H54 (cell line): Measurements from ENCODE around the gene GNB1.

Experiments
- DNase-seq: peaks from one replicate; pipeline ENCODE4 v3.0.0; 2011; ENCODE audit warnings: low spot score, mixed read lengths; ENCODE audit not compliant: insufficient read length
- FAIRE-seq: peaks from 3 replicates; lab custom pipeline; 2011; peaks lifted over from hg19 to GRCh38; lab: Jason Lieb, UNC
- POLR2A ChIP-seq: IDR thresholded peaks from 2 replicates; pipeline ENCODE4 v1.6.1; 2011; ENCODE audit warnings: low read depth, mild to moderate bottlenecking, low read length

Gene GNB1

DNA sequence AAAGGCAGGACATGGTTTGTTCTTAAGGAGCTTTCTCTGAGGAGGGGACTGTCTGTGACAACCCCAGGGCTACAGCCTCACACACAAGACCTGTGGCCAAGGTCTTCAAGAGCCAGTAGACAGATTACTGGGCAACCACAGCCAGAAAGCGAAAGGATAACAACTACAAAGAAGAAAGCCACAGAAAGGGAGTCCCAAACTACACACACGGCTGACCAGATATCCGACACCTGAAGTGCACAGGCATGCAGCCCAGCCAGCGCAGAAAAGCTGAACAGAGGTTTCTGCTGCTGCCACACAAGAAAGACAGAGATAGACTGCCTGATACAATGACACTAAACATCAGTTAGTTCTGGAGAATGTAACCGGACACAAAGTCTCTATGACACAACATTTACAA is 91.2 kb downstream of the GNB1 start:
- no peak for FAIRE-seq
- TF ChIP-seq POLR2A: no peak
- DNase-seq: no peak

DNA sequence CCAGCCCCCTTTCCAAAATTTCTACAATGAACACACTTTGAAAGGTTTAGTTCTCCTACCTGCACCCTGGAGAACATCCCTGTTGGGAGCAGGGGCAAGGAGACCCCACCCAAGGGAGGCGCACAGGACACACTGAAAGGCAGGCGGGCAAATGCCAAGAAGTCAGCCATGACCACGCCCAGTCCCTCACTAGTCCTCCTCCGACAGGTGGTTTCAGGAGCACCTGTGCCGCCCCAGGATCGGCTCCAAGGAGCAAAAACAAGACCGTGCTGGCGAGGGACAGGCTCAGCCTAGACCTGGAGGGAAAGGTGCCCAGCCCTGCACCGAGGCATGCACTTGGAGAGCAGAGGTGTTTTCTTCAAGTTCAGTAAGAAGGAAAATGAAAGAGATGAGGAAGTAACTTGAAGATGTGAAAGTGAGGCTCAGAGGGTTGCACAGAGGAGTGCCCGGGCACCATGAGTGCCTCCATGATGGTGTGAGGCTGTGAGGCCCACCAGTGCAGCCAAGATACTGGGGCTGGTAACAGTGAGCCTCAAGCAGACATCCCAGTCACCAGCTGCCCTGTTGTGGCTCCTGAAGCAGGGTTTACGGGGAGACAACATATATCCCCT is 93.1 kb downstream of the GNB1 start:
- TF ChIP-seq POLR2A: no peak
- FAIRE-seq (no peak), DNase-seq (no peak)

DNA sequence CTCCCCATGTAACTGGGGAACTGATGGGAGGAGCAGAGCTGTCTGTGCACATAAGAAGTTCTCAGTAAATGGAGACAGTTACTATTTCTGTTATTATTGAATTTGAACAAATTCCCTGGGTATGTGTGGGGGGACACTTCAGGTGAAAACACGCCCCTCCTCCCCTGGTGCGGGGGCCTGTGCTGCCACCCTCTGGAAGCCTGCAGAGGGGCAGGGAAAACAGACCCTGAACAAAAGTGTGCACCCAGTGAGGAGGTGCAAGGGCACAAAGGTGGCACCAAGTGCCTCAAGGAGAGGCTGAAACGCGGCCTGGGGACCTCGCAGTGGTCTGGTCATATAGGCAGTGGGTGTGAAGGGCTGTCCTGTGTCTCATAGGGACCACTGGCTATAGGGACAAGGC is 94.4 kb downstream of the GNB1 start:
- DNase-seq (no peak), FAIRE-seq (no peak)
- no peak for TF ChIP-seq POLR2A

DNA sequence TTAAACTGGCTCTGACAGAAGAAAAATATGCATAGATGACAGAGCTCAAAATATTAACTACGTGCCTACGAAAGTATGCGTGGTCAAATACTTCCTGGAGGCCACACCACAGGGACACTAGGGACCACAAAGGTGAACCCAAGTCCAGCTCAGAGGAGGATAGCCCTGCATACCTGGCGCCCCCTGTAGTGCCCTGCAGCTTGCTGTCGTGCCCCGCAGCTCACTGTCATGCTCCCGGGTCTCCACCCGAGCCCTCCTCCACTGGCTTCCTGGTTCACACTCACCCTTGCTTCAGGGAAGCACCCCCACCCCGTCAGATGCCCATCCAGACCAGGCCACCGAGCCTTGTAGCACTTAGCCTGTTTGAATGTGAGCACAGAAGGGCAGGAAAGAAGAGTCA is 95.9 kb downstream of the GNB1 start:
- FAIRE-seq: no peak
- no peak for DNase-seq
- no peak for TF ChIP-seq POLR2A

DNA sequence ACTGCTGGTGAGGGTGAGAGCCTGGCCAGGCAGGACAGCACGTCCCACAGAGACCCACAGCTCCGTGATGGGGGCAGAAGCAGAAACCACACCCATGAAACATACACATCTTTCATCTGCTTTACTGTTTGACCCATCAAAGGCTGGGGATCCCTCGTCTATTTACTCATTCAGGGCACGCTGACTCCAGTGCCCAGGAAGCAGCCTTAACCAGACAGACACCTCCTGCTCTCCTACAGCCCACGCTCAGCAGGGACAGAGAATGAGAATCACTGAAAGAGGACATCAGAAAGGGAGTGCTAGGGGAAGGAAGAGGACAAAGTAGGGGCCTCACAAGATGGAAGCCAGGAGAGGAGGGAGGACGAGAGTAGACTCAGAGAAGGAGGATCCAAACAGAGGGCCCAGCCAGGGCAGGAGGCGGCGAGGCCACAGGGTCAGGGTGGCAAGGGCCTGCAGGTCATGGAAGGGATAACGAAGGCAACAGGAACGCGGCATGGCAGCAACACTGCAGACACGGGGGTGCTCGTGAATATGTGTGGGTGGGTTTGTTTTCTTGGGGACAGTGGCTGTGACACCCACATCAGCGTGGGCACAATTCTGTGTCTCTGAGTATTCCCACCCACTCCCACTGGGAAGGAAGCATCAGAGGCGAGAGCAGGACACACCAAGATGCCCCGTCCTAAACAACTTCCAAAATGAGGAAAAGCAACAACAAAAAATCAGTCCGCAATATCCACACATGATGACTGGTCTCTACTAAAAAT is 97.2 kb downstream of the GNB1 start:
- TF ChIP-seq POLR2A: no peak
- FAIRE-seq: no peak
- DNase-seq: no peak

DNA sequence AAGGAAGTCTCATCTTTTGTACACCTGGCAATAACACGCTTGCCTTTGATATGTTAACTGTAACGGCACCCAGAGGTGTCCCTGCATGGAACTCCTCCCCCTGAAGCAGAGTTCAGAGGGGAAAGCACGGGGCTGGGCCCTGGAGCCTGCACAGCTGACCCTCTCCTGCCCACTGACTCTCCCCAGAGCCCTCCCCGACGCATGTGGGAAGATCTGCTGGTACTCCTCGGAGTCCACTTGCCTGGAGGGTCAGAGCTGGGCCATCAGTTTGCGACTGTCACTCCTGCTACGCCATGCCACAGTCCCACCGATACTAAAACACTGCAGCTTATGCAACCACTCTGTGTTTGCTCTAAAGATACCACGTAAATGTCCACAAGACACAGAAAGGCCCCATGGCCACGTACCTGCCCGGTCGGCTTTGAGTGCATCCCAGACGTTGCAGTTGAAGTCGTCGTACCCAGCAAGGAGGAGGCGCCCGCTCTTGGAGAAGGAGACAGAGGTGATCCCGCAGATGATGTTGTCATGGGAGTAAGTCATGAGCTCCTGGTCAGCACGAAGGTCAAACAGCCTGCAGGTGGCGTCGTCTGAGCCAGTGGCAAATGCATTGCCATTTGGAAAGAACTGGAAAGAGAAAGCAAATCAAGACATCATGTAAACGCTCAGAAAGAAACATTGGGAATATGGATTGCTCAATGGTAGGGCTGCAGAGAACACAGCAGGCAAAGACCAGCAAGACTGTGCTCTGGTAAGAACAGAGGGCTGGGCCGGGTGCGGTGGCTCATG is 102.0 kb downstream of the GNB1 start:
- no peak for TF ChIP-seq POLR2A
- DNase-seq: no peak
- no peak for FAIRE-seq

DNA sequence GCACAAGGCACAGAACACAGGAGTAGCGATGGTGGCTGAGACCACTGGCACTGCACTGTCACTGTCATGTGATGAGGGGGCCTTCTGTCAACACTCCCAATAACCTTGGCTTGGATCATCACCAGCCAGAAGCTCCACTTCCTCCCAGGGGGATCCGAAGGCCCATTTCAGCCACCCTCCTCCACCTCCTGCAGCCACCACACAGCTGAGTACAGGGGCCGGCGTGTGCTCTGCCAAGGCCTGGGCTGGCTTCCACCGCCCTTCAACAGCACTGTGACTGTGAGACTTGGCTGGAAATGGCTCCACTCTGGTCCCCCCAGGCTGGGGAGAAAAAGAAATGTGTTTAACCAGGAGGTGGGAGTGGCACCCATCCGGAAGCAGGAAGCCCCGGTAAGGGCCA is 102.8 kb downstream of the GNB1 start:
- FAIRE-seq (no peak), DNase-seq (no peak)
- no peak for TF ChIP-seq POLR2A

DNA sequence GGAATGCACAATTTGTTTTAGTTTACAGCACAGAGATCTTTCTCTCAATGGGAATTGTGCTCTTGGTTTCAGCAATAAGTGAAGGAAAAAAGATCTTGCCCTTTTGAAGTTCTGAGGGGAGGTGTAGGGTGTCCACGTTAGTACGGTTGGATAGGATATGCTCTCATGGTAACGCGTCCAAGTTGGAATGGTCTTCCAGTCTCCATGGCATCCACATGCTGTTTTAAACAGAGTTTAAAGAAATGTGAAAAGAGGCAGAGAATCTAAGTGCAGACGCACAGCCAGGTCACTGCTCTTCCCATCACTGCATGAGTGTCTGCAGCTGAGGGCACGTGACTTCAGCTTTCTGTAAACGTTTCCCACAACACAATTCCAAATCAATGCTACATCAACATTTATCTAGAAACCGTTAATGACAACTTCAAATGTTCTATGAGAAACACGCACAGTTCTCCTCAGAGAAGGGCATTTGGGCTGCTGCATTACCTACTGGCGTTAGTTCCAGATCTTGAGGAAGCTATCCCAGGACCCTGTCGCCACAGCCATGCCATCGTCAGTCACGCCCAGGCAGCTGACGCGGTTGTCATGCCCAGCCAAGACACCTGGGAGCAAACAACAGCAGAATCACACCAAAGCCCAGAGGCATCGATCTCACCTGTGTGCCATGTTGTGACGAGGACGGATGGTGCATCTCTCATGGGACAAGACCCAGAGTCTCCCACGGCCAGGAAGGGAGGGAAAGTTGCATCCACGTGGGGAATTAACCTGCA is 103.9 kb downstream of the GNB1 start:
- TF ChIP-seq POLR2A: no peak
- DNase-seq: no peak
- no peak for FAIRE-seq

DNA sequence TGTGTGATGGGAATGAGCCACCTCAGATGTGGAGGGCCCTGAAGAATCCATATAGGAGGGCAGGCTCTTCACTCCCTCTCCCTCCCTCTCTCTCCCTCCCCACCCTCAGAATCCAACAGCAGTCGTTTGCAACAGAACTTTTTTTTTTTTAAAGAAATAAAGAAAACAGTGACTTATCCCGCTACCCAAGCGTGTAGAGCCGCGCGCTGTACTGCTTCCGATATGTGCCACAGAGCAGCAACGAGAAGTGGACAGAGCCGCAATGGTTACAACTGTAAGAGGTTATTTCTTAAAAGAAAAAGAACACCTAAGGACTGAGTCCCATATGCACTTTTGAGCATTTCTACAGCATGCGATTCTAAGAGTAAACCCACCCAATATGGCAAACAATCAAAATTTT is 105.2 kb downstream of the GNB1 start:
- FAIRE-seq (no peak), DNase-seq (no peak)
- TF ChIP-seq POLR2A: no peak

DNA sequence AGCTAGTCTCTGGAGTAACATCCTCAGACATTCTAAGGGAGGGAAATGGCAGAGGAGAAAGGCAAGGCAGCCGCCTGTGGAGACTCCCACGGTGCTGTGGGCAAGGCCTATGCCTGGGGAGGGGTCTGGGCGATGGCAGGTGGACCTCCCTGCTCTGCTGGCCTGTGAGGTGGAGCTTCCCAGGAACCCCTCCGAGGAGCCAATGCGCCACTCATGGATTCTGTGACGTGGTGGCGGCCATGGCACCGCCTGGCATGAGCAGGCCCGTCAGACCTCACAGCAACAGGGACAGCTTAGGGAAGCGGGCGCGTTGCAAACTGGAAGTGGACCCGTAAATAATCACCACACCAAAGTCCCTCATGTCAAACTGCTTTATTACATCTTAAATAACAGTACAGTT is 106.0 kb downstream of the GNB1 start:
- TF ChIP-seq POLR2A: no peak
- no peak for FAIRE-seq
- no peak for DNase-seq

DNA sequence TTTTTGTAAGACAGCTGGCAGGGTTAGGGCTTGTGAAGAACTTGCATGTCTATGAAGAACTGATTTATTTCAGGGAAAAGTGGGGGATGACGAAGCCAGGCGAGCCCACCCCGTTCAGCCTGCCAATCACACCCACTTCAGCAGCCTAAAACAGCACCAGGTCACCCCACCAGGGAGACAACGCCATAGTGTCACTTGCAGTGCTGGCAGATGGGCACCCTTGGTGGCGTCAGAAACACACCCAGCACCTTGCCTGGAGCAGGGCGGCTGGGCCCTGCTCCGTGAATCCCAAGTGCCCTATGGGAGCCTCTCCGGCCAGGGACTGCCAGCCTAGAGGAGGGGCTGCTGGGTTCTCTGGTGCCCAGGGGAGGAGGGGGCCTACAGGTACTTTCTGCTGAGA is 107.6 kb downstream of the GNB1 start:
- no peak for FAIRE-seq
- no peak for TF ChIP-seq POLR2A
- no peak for DNase-seq

DNA sequence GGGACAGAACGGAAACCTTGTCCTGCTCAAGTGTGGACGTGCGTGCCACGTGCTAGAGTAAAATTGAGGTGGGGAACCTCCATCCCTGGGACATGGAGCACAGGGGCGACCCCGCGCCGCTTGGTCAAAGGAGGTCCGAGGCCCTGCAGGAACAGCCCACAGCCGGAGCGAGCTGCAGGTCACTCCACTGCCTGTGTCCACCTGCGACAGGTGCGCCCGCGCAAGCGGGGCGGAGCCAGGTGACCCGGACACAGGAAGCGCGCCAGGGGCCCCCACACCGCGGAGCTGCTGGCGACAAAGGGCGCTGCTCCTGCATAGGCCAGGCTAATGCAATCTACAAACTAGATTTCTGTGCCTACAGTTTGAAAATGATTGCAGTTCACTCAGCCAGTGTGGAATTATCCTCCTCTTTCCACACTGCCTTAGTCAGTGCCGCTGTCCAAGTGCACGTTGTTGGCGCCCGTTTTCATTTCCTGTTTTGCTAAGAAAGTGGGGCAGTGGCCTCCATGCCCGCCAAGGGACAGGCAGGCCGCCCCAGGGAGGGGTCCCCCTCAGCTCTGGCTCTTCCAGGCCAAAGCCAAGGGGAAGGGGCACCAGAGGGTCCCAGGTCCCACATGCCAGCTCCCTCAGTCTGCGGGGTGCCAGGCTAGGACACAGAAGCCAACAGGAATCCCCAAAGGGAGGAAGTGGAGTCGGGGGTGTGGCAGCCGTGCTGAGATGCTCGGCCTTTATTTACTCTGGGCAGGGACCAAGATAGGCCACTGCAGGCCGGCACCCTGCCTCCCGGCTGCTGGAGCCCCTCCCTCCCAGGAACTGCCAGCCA is 108.3 kb downstream of the GNB1 start:
- no peak for FAIRE-seq
- no peak for TF ChIP-seq POLR2A
- DNase-seq: peak; percentile 63

DNA sequence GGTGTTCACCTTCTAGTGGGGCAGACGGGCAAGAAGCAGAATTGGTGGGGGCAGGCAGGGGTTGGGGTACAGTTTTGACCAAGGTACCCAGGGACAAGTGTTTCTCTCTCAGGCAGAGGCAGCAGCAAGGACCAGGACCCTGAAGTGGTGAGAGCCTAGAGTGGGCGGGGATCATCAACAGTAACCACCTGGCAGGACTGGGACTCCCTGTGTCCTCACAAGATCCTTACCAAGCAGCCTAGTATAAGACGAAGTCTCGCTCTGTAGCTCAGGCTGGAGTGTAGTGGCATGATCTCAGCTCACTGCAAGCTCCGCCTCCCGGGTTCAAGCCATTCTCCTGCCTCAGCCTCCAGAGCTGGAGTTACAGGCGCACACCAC is 109.4 kb downstream of the GNB1 start:
- FAIRE-seq: no peak
- TF ChIP-seq POLR2A: no peak
- no peak for DNase-seq
